Measurements from ENCODE around the gene FPR3. TPM values are rescaled to one million over a fixed set of nuclear protein-coding genes. Genes with fewer than 3 reads are reported as not detected.

FPR3 gene
- total RNA-seq, 4 donors from 2014 or later, result 0.61 to 8.9 (median 3.6) TPM

DNA sequence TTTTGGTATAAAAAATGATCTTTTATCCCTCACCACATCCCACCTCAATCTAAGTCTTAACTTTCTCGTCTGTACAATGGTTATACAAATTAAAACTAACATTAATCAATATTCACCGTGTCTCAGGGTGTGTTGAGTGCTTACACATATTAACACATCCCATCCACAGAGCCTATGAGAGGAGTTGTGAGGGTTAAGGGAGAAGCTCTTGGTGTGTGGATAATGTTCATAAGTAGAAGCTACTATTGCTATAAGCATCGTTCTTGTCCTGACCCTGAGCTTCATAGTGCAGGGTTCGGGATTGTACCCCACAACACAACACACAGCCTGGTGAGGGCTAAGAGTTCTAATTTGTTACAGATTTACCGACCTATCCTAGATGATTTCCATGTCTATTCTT lies 2.5 kb downstream of the FPR3 start:
- H3K27ac ChIP-seq, result peak overlapping the region in 1 of 4 donors; percentile 29
- no peaks in the 10 kb centered on the region for H3K36me3 ChIP-seq
- DNase-seq, result no peak
- H3K9me3 ChIP-seq, result no peaks in the 10 kb centered on the region
- peaks cover 0 to 5% (median 0%) of the 10 kb centered on the region in 4 donors for H3K27me3 ChIP-seq
- H3K4me3 ChIP-seq, result peak overlapping the region in 1 of 4 donors; percentile 45
- 64 to 78% methylated on average over 5 of the region's 5 CpGs for WGBS, 2 donors
- peaks cover 3 to 15% (median 4%) of the 10 kb centered on the region in 3 donors for H3K4me1 ChIP-seq
- no peak for TF ChIP-seq POLR2A (IDR thresholded peaks at IDR 0.05)
- intact Hi-C loops (cut with DNase I), result no loop called here

DNA sequence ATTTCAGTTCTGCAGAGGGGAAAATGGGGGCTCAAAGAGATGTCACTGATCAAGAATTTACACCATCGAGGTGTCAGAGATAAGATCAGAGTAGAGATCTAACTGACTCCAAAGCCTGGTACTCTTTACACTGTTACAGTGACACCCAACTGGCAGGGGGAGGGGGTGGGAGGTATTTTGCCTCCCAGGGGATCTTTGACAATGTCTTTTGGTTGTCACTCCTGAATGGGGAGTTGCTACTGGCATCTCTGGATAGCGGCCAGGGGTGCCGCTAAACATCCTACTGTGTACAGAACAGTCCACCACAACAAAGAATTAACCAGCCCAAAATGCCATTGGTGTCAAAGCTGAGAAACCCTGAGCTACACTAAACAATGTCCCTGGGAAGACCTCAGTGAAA lies 3.1 kb downstream of the FPR3 start:
- WGBS, 2 donors, result 47 to 67% methylated on average over 3 of the region's 3 CpGs
- Histone ChIP-seq H3K27ac (peak overlapping the region in 3 of 4 donors; percentile 55 to 69 (median 60)), H3K27me3 (peaks cover 0 to 1% (median 0%) of the 10 kb centered on the region in 4 donors), H3K4me1 (peaks cover 3 to 15% (median 4%) of the 10 kb centered on the region in 3 donors), H3K36me3 (no peaks in the 10 kb centered on the region), H3K9me3 (no peaks in the 10 kb centered on the region), H3K4me3 (no peak overlapping the region)
- intact Hi-C loops (cut with DNase I), result no loop called here
- no peak for TF ChIP-seq POLR2A (IDR thresholded peaks at IDR 0.05)
- TF ChIP-seq, protein P1, sequence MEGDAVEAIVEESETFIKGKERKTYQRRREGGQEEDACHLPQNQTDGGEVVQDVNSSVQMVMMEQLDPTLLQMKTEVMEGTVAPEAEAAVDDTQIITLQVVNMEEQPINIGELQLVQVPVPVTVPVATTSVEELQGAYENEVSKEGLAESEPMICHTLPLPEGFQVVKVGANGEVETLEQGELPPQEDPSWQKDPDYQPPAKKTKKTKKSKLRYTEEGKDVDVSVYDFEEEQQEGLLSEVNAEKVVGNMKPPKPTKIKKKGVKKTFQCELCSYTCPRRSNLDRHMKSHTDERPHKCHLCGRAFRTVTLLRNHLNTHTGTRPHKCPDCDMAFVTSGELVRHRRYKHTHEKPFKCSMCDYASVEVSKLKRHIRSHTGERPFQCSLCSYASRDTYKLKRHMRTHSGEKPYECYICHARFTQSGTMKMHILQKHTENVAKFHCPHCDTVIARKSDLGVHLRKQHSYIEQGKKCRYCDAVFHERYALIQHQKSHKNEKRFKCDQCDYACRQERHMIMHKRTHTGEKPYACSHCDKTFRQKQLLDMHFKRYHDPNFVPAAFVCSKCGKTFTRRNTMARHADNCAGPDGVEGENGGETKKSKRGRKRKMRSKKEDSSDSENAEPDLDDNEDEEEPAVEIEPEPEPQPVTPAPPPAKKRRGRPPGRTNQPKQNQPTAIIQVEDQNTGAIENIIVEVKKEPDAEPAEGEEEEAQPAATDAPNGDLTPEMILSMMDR (IDR thresholded peaks at IDR 0.05), result no peak
- no peak for DNase-seq

DNA sequence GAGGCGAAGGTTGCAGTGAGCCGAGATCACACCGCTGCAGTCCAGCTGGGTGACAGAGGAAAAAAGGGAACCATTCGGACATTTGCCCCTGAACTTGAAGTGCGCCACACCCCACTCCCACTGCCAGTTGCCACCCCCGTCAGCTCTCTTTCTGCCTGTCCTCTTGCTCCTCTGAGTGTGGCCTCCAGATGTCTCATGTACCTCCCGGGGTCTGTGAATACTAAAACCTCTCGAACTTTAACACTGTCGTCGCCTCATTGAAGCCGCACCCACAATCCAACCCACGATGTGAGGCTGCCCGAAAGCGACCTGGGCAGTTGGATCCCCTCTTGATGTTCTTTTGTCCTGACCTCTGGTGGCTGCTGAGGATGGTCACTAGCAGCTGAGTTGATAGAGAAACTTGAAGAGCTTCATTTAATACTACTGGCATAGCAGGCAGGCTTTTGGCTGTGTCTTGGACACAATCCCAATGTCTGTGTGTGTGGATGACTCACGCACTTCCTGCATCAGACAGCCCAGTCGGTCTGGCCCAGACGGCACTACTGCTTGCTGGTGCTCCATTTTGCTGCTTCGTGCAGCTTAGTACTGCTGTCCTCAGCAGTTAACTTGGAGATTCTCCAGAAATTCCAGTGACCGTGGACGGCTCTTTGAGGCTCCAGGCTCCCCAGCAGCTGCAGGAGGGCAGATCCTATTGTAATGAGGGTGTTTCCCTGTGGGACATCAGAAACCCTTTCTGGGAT lies 4.2 kb downstream of the FPR3 start:
- peak overlapping the region in 3 of 4 donors; percentile 55 to 80 (median 69) for H3K27ac ChIP-seq
- WGBS, 2 donors, result 43 to 56% methylated on average over 10 to 17 of the region's 20 CpGs
- peak overlapping the region in 2 of 4 donors; percentile 1 to 4 for H3K4me3 ChIP-seq

DNA sequence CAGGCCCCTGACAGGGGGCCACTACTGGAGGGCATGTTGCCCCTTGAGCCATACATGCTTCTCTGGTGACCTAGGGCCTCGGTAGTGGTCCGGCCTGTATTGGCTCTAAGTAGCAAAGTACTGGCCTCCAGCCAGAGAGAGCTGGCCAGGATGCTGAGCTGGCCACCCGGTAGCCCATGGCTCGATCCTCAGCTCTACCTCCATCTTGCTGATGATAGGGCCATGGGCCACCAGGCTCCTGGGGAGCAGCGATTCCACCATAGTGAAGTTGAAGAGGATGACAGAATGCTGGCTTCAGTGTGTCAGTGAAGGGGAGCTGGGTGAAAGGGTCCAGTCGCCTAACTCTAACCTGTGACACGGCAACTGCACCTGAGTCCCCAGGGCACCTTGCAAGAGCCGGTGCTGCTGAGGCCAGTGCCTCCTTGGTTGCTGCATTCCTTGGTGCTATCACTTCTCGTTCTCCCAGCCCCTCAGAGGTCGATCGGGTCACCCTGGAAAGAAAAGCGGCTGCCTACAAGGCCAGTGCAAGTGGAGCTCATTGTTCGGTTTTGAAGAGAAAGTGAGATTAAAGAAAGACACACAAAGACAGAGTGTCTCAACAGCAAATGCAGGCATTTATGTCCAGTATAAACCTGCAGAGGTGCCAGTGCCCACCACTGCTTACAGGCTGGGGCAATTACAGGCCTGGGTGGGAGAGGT lies 5.0 kb downstream of the FPR3 start:
- peaks cover 3 to 15% (median 4%) of the 10 kb centered on the region in 3 donors for H3K4me1 ChIP-seq
- H3K4me3 ChIP-seq, result peak overlapping the region in 1 of 4 donors; percentile 1
- intact Hi-C loops (cut with DNase I), result no loop called here
- 89 to 96% methylated on average over 9 of the region's 13 CpGs for WGBS, 2 donors
- peak overlapping the region in 3 of 4 donors; percentile 55 to 80 (median 69) for H3K27ac ChIP-seq
- no peak for TF ChIP-seq POLR2A (IDR thresholded peaks at IDR 0.05)
- TF ChIP-seq, protein P1 (IDR thresholded peaks at IDR 0.05), result no peak
- no peaks in the 10 kb centered on the region for H3K36me3 ChIP-seq
- no peaks in the 10 kb centered on the region for H3K9me3 ChIP-seq
- no peak for DNase-seq
- H3K27me3 ChIP-seq, result no peaks in the 10 kb centered on the region

More for the DNA sequence above, 4.2 kb downstream of the FPR3 start:
- no peak for DNase-seq
- Histone ChIP-seq H3K9me3 (no peaks in the 10 kb centered on the region), H3K36me3 (no peaks in the 10 kb centered on the region), H3K4me1 (peaks cover 3 to 15% (median 4%) of the 10 kb centered on the region in 3 donors), H3K27me3 (no peaks in the 10 kb centered on the region)
- TF ChIP-seq, protein P1 (IDR thresholded peaks at IDR 0.05), result no peak
- peak in 1 of 4 donors; percentile 28 for TF ChIP-seq POLR2A (IDR thresholded peaks at IDR 0.05)
- intact Hi-C loops (cut with DNase I), result no loop called here

DNA sequence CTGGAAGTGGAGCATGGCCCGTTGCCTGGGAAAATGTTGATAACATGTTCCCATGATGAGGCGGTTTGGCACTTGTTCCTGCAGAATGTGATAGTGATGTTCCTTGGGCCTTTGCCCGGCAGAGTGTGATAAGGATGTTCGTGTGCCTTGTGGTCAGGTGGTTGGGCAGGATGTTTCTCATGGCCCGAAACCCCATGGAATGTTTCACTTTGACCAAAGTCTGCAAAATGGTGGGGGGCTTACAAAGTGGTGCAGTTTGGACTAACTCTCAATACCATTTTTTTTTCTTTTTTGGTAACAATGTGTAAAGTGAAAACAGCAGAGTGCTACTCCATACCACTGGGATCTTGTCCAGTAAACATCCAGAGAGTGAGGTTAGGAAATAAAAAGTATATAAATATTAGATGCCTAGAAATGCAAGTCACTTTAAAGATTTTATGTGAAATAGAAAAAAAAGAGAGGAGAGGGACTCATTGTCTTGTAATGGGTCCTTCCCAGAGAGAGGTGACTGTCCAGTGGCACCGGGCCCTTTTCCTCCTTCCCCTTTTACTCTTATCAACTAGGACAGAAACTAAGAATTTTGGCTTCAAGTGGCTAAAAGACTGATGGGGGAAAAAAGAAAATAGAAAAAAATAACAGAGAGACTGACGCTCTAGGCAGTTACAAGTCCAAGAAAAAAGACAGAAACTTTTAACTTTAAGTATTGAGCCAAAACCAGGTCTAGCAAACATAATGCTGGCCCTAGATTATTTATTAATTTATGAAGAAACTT lies 5.7 kb downstream of the FPR3 start:
- H3K4me1 ChIP-seq, result peaks cover 3 to 15% (median 4%) of the 10 kb centered on the region in 3 donors
- WGBS, 2 donors, result 73 to 86% methylated on average over 7 of the region's 7 CpGs
- no peaks in the 10 kb centered on the region for H3K27me3 ChIP-seq
- TF ChIP-seq, protein P1 (IDR thresholded peaks at IDR 0.05), result no peak
- TF ChIP-seq POLR2A (IDR thresholded peaks at IDR 0.05), result no peak
- H3K36me3 ChIP-seq, result no peaks in the 10 kb centered on the region
- intact Hi-C loops (cut with DNase I), result no loop called here
- no peak for DNase-seq
- peak overlapping the region in 3 of 4 donors; percentile 55 to 80 (median 69) for H3K27ac ChIP-seq
- no peak overlapping the region for H3K4me3 ChIP-seq
- H3K9me3 ChIP-seq, result no peaks in the 10 kb centered on the region
